OCI-LY3 (cell line): Measurements from ENCODE around the gene BLOC1S1.

Experiments used
- H2AFZ ChIP-seq: fragments of 200-600, 300-600 bp; shearing (Covaris generic); 2 replicates; pipeline ENCODE4 v1.6.0; 2014; ENCODE audit warnings: antibody characterized with exemption, low read depth, low read length
- H3K27ac ChIP-seq: fragments of 200-600, 300-600 bp; sonication (generic); 2 replicates; pipeline ENCODE4 v1.5.1; 2014; ENCODE audit warnings: mild to moderate bottlenecking, low read length, moderate library complexity, mixed read lengths
- H3K27me3 ChIP-seq: fragments of 200-600, 300-600 bp; sonication (generic); 2 replicates; pipeline ENCODE4 v1.6.1; 2014; ENCODE audit warnings: low read depth, low read length, mixed read lengths
- H3K36me3 ChIP-seq: fragments of 200-600, 300-600 bp; sonication (generic); replicated peaks from 2 replicates; pipeline ENCODE3; 2014; ENCODE audit warnings: low read depth, low read length, mixed read lengths
- H3K4me1 ChIP-seq: fragments of 300-600, 200-600 bp; sonication (generic); 2 replicates; pipeline ENCODE4 v1.6.1; 2014; ENCODE audit warnings: low read length, mixed read lengths
- H3K4me2 ChIP-seq: fragments of 200-600, 300-600 bp; sonication (generic); 2 replicates; pipeline ENCODE4 v1.6.1; 2014; ENCODE audit warnings: low read length, mixed read lengths
- H3K4me3 ChIP-seq: fragments of 300-600, 200-600 bp; sonication (generic); 2 replicates; pipeline ENCODE4 v1.5.1; 2014; ENCODE audit warnings: antibody characterized with exemption, mild to moderate bottlenecking, low read length, moderate library complexity
- H3K79me2 ChIP-seq: fragments of 300-600, 200-600 bp; shearing (Covaris generic); 2 replicates; pipeline ENCODE4 v1.6.1; 2014; ENCODE audit warnings: mild to moderate bottlenecking, low read length, mixed read lengths
- H3K9ac ChIP-seq: fragments of 300-600, 200-600 bp; shearing (Covaris generic); 2 replicates; pipeline ENCODE4 v1.6.0; 2014; ENCODE audit warnings: mild to moderate bottlenecking, low read length, moderate library complexity
- H3K9me3 ChIP-seq: fragments of 200-600, 300-600 bp; shearing (Covaris generic); 2 replicates; pipeline ENCODE4 v1.6.1; 2014; ENCODE audit warnings: low read length, mixed read lengths; ENCODE audit not compliant: insufficient read depth
- H4K20me1 ChIP-seq: fragments of 200-600, 300-600 bp; sonication (generic); 2 replicates; pipeline ENCODE4 v1.6.1; 2016; ENCODE audit warnings: low read length, mixed read lengths; ENCODE audit not compliant: insufficient read depth
- CTCF ChIP-seq: fragments of 200-600, 300-600 bp; sonication (generic); IDR thresholded peaks from 2 replicates; pipeline ENCODE4 v1.5.1; 2014; ENCODE audit warnings: antibody characterized with exemption, low read length, low read depth
- EZH2phosphoT487 ChIP-seq: fragments of 200-600 bp; shearing (Covaris generic); IDR thresholded peaks from 2 replicates; pipeline ENCODE4 v1.6.1; 2018; ENCODE audit warnings: antibody characterized with exemption, mixed run types, low read depth

The BLOC1S1 gene

DNA sequence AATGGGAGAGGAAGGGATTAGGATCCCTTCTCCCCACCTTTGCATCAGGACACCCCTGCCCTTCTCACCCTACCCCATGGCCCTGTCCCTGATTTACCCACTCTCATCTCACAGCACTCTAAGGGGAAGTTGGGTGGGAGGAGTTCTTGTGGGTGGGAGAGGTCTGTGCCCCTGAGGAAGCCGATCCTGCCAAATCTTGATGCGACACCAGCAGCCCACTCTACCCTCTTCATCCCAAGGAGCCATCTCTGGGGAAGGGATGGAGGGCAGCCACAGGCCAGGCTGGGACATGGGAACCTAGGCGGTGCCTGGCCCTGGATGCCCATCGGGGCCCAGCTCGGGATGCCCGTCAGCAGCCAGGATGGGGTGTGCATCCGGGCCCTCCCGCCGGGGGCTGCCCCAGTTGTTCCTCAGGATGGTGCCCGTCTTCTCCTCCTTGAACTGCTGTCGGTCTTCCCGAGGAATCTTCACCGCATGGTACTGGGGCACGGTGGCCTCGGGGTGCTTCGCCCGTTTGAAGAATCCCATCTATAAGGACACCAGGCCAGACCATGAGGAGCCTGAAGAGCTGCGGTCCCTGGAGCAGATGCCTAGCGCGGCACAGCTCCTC is 31.0 kb upstream of the BLOC1S1 start:
- TF ChIP-seq EZH2phosphoT487 = no peak
- TF ChIP-seq CTCF = no peak
- no peaks in the 10 kb centered on the region for H3K79me2 ChIP-seq
- no peaks in the 10 kb centered on the region for H4K20me1 ChIP-seq
- no peak overlapping the region for H2AFZ ChIP-seq
- no peaks in the 10 kb centered on the region for H3K36me3 ChIP-seq
- peaks cover 11% of the 10 kb centered on the region for H3K4me1 ChIP-seq
- no peak overlapping the region for H3K9ac ChIP-seq
- no peaks in the 10 kb centered on the region for H3K9me3 ChIP-seq
- no peak overlapping the region for H3K27ac ChIP-seq
- H3K4me2 ChIP-seq = no peak overlapping the region
- H3K27me3 ChIP-seq = peaks cover 3% of the 10 kb centered on the region; the same call in 1 of the 2 replicates
- H3K4me3 ChIP-seq = no peak overlapping the region

- H3K27me3 ChIP-seq = peaks cover 3% of the 10 kb centered on the region; the same call in 1 of the 2 replicates
- H3K4me3 ChIP-seq = no peak overlapping the region
- no peak overlapping the region for H3K9ac ChIP-seq
- H2AFZ ChIP-seq = no peak overlapping the region
- TF ChIP-seq CTCF (no peak), EZH2phosphoT487 (no peak)
- H3K79me2 ChIP-seq = no peaks in the 10 kb centered on the region
- no peak overlapping the region for H3K4me2 ChIP-seq
- H3K36me3 ChIP-seq = no peaks in the 10 kb centered on the region
- peaks cover 11% of the 10 kb centered on the region for H3K4me1 ChIP-seq
- H3K27ac ChIP-seq = no peak overlapping the region
- H3K9me3 ChIP-seq = no peaks in the 10 kb centered on the region
- H4K20me1 ChIP-seq = no peaks in the 10 kb centered on the region
These were observed 30.2 kb upstream of the BLOC1S1 start for GRCh38 chr12:55685671-55686070.

GRCh38 chr12:55686366-55687010 is 29.4 kb upstream of the BLOC1S1 start:
- TF ChIP-seq CTCF (no peak), EZH2phosphoT487 (no peak)

DNA sequence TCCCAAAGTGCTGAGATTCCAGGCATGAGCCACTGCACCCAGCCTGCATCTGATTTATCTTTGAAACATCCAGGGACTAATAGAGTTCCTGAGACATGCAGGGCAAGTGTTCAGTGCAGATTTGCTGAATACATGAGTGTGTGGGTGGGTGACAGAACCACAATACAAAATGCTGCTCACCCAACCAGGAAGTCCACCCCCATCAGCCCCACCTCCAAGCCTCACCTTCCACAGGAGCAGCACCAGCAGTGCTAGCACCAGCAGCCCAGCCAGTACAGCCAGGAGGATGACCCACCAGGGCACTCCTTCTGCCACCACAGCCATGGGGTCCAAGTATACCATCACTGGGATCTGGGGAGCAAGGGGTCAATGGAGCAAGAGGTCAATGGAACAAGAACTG is 28.1 kb upstream of the BLOC1S1 start:
- no peak overlapping the region for H3K4me3 ChIP-seq
- H3K79me2 ChIP-seq = no peaks in the 10 kb centered on the region
- H3K4me1 ChIP-seq = no peaks in the 10 kb centered on the region; the same call in 1 of the 2 replicates
- peaks cover 3% of the 10 kb centered on the region; the same call in 1 of the 2 replicates for H3K27me3 ChIP-seq
- no peaks in the 10 kb centered on the region for H3K9me3 ChIP-seq
- H2AFZ ChIP-seq = no peak overlapping the region
- H3K27ac ChIP-seq = no peak overlapping the region
- no peaks in the 10 kb centered on the region for H4K20me1 ChIP-seq
- H3K4me2 ChIP-seq = no peak overlapping the region
- TF ChIP-seq CTCF = no peak
- TF ChIP-seq EZH2phosphoT487 = no peak
- H3K36me3 ChIP-seq = no peaks in the 10 kb centered on the region
- no peak overlapping the region for H3K9ac ChIP-seq

More at GRCh38 chr12:55686366-55687010, 29.4 kb upstream of the BLOC1S1 start:
- no peak overlapping the region for H2AFZ ChIP-seq
- H3K9ac ChIP-seq = no peak overlapping the region
- H3K27ac ChIP-seq = no peak overlapping the region
- H3K79me2 ChIP-seq = no peaks in the 10 kb centered on the region
- peaks cover 3% of the 10 kb centered on the region; the same call in 1 of the 2 replicates for H3K27me3 ChIP-seq
- H3K36me3 ChIP-seq = no peaks in the 10 kb centered on the region
- no peaks in the 10 kb centered on the region for H4K20me1 ChIP-seq
- no peak overlapping the region for H3K4me3 ChIP-seq
- peaks cover 5% of the 10 kb centered on the region for H3K4me1 ChIP-seq
- no peaks in the 10 kb centered on the region for H3K9me3 ChIP-seq
- H3K4me2 ChIP-seq = no peak overlapping the region
